Coronary artery (tissue), 2 donors: ENCODE measurements around the gene RRBP1.

Source experiments
- DNase-seq: peaks from one replicate; pipeline ENCODE4 v3.0.0-alpha.2; 2017; ENCODE audit warnings: low spot score
- H3K27ac ChIP-seq, 2 donors: fragments of 200-600 bp; sonication (generic); one replicate each; pipeline ENCODE4 v1.5.1; 2016 to 2019
- H3K4me3 ChIP-seq: fragments of 200-600 bp; sonication (generic); 2 replicates; pipeline ENCODE4 v1.5.1; 2016; ENCODE audit warnings: mild to moderate bottlenecking, moderate library complexity
- CTCF ChIP-seq: fragments of 200-600 bp; sonication (generic); IDR thresholded peaks from one replicate; pipeline ENCODE4 v1.5.1; 2019; ENCODE audit warnings: antibody characterized with exemption

RRBP1 gene

DNA sequence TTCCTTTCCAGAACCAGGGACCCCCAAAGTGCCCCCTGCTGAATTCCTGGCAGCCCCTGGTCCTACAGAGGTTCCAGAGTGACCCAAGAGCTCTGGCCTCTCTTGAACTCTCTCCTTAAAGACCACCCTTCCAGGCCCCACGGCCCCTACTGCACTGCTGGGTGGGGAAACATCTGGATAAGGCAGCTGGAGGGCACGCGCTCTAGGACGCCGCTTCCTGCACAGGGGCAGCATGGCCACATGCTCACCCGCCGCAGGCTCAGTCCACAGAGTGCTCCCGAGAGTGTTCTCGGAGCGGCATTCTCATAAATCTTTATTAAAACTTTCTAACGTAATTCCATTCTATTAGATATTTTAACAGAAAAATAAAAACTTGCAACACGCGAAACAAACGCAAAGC lies 37.0 kb downstream of the RRBP1 start:
- TF ChIP-seq CTCF = no peak
- Histone ChIP-seq H3K27ac (no peak overlapping the region), H3K4me3 (no peak overlapping the region)
- no peak for DNase-seq

GRCh38 chr20:17644451-17644850 lies 37.6 kb downstream of the RRBP1 start:
- no peak for TF ChIP-seq CTCF
- DNase-seq = no peak
- no peak overlapping the region for H3K4me3 ChIP-seq
- peak overlapping the region in 1 of 2 donors; percentile 66 for H3K27ac ChIP-seq

GRCh38 chr20:17643531-17644188 lies 38.4 kb downstream of the RRBP1 start:
- H3K4me3 ChIP-seq = peak overlapping the region; percentile 6
- TF ChIP-seq CTCF = no peak
- DNase-seq = no peak
- H3K27ac ChIP-seq = peak overlapping the region in 1 of 2 donors; percentile 66

DNA sequence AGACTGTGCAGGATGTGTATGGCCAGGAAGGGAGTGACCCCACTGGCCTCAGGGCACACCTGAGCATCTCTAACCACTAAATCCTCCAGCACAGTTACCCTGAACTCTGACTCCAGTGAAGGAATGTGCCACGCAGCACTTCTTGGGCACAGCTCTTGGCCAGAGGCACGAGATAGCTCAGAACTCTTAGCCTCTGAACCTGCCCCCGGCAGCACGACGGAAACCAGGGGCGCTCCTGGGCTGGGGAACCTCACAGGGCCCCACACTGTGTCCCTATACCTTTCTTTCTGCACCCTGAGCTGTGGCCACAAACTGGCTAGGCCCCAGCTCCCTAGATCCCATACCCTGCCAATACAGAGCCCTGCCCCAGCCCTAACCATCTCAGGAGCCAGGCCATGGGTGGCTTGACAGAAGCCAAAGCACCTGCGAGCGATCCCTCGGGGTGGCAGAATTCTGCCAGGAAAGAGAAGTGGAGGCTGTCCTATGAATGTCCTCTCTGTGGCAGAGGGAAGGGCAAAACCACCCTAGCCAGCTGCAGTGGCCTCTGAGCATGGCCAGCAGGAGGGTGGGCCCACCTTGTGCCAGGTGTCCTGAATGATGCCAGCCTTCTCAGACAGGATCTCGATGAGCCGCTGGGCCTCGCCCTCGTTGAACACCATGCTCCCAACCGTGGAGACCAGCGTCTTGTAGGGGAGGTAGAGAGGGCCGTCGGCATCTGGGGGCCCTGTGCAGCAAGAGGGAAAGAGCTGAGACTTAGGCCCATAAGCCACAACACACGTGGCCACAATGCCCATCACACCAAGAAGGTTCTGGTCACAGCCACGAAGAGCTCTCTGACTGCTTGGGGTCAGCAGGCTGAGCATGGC lies 39.4 kb downstream of the RRBP1 start:
- no peak for TF ChIP-seq CTCF
- no peak for DNase-seq

DNA sequence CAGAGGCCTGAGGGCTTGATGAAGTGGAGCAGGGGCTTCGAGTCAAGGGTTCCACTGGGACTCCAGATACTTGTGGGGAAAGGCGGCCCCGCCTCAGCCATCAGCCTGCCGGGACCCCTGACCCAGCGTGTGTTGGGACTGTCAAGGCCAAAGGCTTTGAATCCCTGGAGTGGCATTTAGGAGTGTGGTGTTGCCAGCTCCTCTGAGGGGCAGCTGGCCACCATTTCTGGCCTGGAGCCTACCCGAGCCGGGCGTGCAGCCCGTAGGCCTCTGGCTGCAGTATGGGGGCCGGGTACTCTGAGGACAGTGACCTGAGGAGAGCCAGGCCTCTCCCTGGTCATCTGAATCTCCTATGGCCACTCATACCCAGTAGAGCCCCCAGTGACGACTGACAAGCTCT lies 40.0 kb downstream of the RRBP1 start:
- no peak overlapping the region for H3K4me3 ChIP-seq
- peak overlapping the region in 1 of 2 donors; percentile 39 for H3K27ac ChIP-seq
- DNase-seq = no peak
- no peak for TF ChIP-seq CTCF

More for the DNA sequence above, 39.4 kb downstream of the RRBP1 start:
- no peak overlapping the region for H3K4me3 ChIP-seq
- H3K27ac ChIP-seq = peak overlapping the region in 1 of 2 donors; percentile 39

- Histone ChIP-seq H3K4me3 (no peak overlapping the region), H3K27ac (peak overlapping the region in 1 of 2 donors; percentile 39)
- DNase-seq = no peak
- no peak for TF ChIP-seq CTCF
Observed at GRCh38 chr20:17641520-17641964, 40.5 kb downstream of the RRBP1 start.
